GM21367 (cell line): Measurements from ENCODE around the gene SRGAP2C.
"Not testable (repeated sequence)": the region's sequence is repeated elsewhere in the genome, so short reads cannot be mapped to it uniquely, and the experiment has no call there.

Source experiments
- ATAC-seq: cut with Tn5 transposase; IDR thresholded peaks from one replicate; pipeline ENCODE4 v1.9.1; 2021; ENCODE audit not compliant: unreplicated experiment

SRGAP2C gene

GRCh38 chr1:121278202-121278601 lies 93.4 kb downstream of the SRGAP2C start:
- not testable (repeated sequence) for ATAC-seq

GRCh38 chr1:121278777-121279547 lies 94.2 kb downstream of the SRGAP2C start:
- ATAC-seq, result not testable (repeated sequence)

GRCh38 chr1:121279548-121279898 lies 94.7 kb downstream of the SRGAP2C start:
- ATAC-seq, result not testable (repeated sequence)

- not testable (repeated sequence) for ATAC-seq
Observed at GRCh38 chr1:121280699-121281317, 96.0 kb downstream of the SRGAP2C start.

- ATAC-seq, result not testable (repeated sequence)
Observed at GRCh38 chr1:121281480-121281879, 96.7 kb downstream of the SRGAP2C start.

GRCh38 chr1:121283587-121284180 lies 98.9 kb downstream of the SRGAP2C start:
- not testable (repeated sequence) for ATAC-seq

GRCh38 chr1:121292590-121292989 lies 107.8 kb downstream of the SRGAP2C start:
- ATAC-seq, result not testable (repeated sequence)

- ATAC-seq, result not testable (repeated sequence)
Observed at GRCh38 chr1:121293263-121294204, 108.8 kb downstream of the SRGAP2C start.

- not testable (repeated sequence) for ATAC-seq
Observed at GRCh38 chr1:121294205-121294570, 109.4 kb downstream of the SRGAP2C start.

- not testable (repeated sequence) for ATAC-seq
Observed at GRCh38 chr1:121296563-121296962, 111.8 kb downstream of the SRGAP2C start.

GRCh38 chr1:121298529-121298928 lies 113.8 kb downstream of the SRGAP2C start:
- not testable (repeated sequence) for ATAC-seq

- not testable (repeated sequence) for ATAC-seq
Observed at GRCh38 chr1:121299514-121300149, 114.9 kb downstream of the SRGAP2C start.

- ATAC-seq, result not testable (repeated sequence)
Observed at GRCh38 chr1:121301876-121302275, 117.1 kb downstream of the SRGAP2C start.

- not testable (repeated sequence) for ATAC-seq
Observed at GRCh38 chr1:121307759-121308158, 123.0 kb downstream of the SRGAP2C start.

- ATAC-seq, result not testable (repeated sequence)
Observed at GRCh38 chr1:121315509-121315908, 130.7 kb downstream of the SRGAP2C start.

- not testable (repeated sequence) for ATAC-seq
Observed at GRCh38 chr1:121316081-121316480, 131.3 kb downstream of the SRGAP2C start.

- not testable (repeated sequence) for ATAC-seq
Observed at GRCh38 chr1:121317491-121318468, 133.0 kb downstream of the SRGAP2C start.

GRCh38 chr1:121318687-121319086 lies 133.9 kb downstream of the SRGAP2C start:
- not testable (repeated sequence) for ATAC-seq

- not testable (repeated sequence) for ATAC-seq
Observed at GRCh38 chr1:121321660-121322059, 136.9 kb downstream of the SRGAP2C start.
